ENCODE results near the gene KRTAP5-10.
"Not testable (repeated sequence)": the region's sequence is repeated elsewhere in the genome, so short reads cannot be mapped to it uniquely, and the experiment has no call there.

The KRTAP5-10 gene

DNA sequence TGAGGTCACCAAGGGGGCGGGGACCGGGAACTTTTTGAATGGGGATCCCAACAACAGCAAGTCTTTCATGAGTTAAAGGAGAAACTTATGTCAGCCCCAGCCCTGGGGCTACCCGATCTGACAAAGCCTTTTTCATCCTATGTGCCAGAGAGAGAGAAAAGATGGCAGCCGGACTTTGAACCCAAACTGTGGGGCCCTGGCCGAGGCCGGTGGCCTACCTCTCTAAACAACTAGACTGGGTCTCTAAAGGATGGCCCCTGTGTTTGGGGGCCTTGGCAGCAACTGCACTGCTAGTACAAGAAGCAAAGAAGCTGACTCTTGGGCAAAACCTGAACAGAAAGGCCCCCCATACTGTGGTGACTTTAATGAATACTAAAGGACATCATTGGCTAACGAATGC is 48.6 kb downstream of the KRTAP5-10 start:
- not testable (repeated sequence) for H3K9ac ChIP-seq, H3K9me3 ChIP-seq, H3K4me1 ChIP-seq, H3K27me3 ChIP-seq, H3K36me3 ChIP-seq, H3K4me3 ChIP-seq, H3K4me2 ChIP-seq, H3K27ac ChIP-seq, H4K20me1 ChIP-seq

DNA sequence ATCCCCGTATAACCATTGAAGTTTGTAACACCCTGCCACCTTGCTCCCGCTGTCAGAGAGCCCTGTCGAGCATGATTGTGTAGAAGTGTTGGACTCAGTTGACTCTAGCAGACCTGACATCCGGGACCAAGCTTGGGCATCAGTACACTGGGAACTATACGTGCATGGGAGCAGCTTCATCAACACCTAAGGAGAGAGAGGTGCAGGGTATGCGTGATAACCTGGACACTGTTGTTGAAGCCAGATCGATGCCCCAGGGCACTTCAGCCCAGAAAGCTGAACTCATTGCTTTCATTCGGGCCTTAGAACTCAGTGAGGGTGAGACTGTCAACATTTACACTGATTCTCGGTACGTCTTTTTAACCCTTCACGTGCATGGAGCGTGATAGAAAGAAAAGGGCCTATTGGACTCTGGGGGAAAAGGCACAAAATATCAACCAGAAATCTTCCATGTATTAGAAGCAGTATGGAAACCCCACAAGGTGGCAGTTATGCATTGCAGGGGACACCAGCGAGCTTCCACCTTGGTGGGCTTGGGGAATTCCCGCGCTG is 49.1 kb downstream of the KRTAP5-10 start:
- not testable (repeated sequence) for H3K4me2 ChIP-seq, H3K27me3 ChIP-seq, H3K36me3 ChIP-seq, H3K4me3 ChIP-seq, H3K4me1 ChIP-seq, H3K9me3 ChIP-seq, H4K20me1 ChIP-seq, H3K9ac ChIP-seq, H3K27ac ChIP-seq

DNA sequence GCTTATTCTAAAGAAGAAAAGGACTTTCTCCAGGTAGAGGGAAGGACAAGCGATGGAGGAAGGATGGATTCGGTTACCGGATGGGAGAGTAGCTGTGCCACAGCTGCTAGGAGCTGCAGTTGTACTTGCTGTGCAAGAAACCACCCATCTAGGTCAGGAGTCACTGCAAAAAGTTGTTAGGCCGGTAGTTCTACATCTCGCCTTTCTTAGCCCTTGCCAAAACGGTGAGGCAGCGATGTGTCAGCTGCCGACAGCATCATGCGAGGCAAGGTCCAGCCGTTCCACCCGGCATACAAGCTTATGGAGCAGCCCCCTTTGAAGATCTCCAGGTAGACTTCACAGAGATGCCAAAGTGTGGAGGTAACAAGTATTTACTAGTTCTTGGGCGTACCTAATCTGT is 49.6 kb downstream of the KRTAP5-10 start:
- not testable (repeated sequence) for H3K4me1 ChIP-seq, H3K36me3 ChIP-seq, H3K4me2 ChIP-seq, H3K4me3 ChIP-seq, H3K9ac ChIP-seq, H3K27me3 ChIP-seq, H3K9me3 ChIP-seq, H4K20me1 ChIP-seq, H3K27ac ChIP-seq

All from BLaER1 (cell line).